K562 (cell line): ENCODE results near the gene RBFOX2.

Experiments used
- CREB5 ChIP-seq: fragments of 250-450 bp; sonication (Bioruptor Pico); IDR thresholded peaks from 2 replicates; pipeline ENCODE4 v1.5.0; 2020; ENCODE audit warnings: mild to moderate bottlenecking
- JUN ChIP-seq, 2 experiments: sonication (generic) in 1 of 2; formaldehyde crosslinking in 1 of 2; IDR thresholded peaks; 2 replicates each; pipeline versions ENCODE4 v1.6.1 to v1.8.0; 2012 to 2022; ENCODE audit warnings: borderline replicate concordance in 2 of 2, mild to moderate bottlenecking in 2 of 2, improper control_type of control experiment in 1 of 2, low read depth in 1 of 2, low read length in 1 of 2, missing genetic modification reagents in 1 of 2

GRCh38 chr22:35840302-35840739, 188.3 kb downstream of the RBFOX2 start:
- no peak for TF ChIP-seq JUN (IDR thresholded peaks at IDR 0.05; ENCODE audit: borderline replicate concordance, low read depth, low read length)
- no peak for TF ChIP-seq JUN (CRISPR knock-in tag; IDR thresholded peaks at IDR 0.05; ENCODE audit: borderline replicate concordance)
- TF ChIP-seq CREB5 (CRISPR knock-in tag), result no peak
